HK-2 (cell line): ENCODE results near the gene FOXO6.

Experiments
- DNase-seq: peaks from one replicate; pipeline ENCODE4 v3.0.0-alpha.2; 2018; ENCODE audit not compliant: unreplicated experiment

FOXO6 gene

DNA sequence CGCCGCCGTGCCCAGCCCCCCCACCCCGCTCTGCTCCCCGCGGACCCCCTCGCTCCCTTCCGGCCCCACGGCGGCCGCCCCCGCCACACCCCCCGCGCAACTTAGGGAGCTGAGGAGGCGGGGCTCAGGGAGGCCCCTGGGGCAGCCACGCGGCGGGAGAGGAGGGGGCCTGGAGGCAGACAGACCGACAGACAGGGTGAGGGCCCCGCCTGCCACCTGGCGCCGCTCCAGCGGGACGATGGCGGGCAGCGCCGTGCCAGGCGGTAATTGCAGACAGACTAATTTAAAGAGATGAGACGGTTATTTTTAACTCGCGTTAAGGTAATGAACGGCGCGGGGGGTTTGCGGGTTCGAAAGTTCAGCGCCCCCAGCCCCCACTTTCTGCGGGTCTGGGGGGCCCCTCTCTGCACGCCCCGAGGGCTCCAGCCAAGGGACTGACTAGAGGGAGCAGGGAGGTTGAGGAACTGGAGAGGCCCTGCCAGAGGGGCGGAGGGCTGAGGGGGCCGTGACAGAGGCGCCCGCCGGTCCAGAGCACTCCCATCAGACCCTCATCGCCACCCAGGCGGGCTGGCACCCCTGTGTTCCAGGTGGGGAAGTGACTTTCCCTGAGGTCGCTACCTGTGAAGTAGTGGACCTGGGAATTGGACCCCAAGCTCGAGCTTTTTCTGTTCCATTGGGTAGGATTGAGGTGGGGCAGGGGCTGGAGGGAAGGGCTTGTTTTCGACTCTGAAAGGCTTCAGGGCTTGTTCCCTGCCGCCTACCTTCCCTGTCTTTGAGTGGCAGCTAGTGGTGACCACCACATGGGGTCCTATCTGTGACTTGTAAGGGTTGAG lies 5.4 kb downstream of the FOXO6 start:
- DNase-seq: no peak

DNA sequence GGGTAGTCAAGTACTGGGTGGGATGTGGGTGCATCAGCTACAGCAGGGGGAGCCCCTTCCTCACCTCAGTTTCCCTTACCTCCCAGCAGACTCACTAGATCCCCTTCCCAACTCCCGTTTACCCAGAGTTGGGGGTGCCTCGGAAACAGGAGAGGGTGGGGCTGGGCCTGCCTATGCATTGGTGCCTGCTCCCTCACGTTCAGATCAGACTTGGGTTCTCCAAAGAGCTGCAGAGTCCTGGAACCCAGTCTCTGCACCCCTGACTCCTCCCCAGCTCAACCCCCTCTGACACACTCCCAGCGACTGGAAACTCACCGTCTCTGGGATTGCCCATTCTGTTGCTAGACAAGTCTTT lies 6.0 kb downstream of the FOXO6 start:
- no peak for DNase-seq

DNA sequence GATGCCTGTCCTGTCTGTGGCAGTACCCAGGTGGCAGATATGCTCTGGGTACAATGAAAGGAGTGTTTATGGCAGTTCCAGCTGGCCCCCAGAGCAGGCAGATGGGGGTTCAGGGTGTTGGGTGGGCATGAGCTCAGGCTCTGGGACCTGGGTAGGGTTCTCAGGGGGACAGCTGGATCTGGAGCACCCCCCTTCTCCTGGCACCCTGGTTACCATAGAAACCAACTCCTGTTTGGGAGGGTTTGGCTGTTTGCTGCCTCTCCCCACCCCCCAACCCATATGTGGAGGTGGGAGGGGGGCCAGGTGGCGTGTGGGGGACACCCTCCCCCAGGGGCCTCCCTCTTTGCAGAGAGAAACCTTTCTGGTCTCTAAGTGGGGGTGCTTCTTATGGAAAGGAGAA lies 7.1 kb downstream of the FOXO6 start:
- no peak for DNase-seq

DNA sequence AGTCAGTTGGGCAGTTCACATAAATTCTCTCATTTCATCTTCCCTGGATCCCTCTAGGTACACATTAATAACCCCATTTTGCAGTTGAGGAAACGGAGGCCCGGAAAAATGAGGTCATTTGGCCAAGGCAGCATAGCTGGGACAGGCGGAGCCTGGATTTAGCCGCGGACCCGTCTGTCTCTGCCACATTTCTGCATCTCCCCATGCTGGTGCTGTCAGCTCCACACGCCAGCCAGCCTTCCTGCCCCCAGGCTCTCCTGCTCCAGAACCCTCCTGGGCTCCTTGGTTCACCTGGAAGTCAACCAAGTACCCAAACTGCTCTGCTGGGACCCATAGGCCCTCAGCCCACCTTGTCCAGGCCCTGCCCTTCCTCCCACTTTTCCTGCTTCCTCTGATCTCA lies 7.6 kb downstream of the FOXO6 start:
- DNase-seq: no peak

DNA sequence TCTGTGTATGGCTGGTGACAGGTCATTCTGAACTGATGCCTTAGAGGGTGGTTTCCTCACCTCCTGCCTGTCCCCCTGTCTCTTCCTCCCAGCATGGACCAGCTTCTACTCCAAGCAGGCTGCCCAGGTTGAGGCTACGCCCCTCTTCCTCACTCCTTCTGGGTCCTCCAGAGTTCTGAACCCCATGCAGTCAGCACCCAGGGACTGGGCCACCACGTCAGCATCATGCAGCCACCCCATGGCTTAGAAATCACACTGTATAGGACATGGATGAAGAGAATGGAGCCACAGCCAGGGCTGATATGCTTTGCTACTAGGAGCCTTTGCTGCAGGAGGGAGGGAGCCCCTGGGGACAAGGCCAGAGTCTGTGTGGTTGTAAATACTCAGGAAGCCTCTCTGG lies 8.3 kb downstream of the FOXO6 start:
- DNase-seq: no peak

DNA sequence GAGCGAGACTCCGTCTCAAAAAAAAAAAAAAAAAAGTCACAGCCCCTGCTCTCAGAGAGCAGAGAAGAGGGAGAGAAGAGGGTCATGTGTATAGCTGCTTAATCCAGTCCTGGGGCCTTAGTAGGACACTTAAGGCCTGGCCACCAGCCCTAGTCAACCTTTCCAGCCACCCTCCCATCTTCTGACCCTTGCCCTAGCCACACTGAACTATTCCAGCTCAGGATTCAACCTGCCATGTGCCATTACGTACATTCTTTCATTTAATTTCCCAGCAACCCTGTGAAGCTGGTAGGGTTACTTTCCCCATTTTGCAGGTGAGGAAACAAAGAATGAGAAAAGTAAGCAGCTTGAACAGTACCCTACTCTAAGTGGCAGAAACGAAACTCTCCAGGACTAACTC lies 9.0 kb downstream of the FOXO6 start:
- DNase-seq: no peak

DNA sequence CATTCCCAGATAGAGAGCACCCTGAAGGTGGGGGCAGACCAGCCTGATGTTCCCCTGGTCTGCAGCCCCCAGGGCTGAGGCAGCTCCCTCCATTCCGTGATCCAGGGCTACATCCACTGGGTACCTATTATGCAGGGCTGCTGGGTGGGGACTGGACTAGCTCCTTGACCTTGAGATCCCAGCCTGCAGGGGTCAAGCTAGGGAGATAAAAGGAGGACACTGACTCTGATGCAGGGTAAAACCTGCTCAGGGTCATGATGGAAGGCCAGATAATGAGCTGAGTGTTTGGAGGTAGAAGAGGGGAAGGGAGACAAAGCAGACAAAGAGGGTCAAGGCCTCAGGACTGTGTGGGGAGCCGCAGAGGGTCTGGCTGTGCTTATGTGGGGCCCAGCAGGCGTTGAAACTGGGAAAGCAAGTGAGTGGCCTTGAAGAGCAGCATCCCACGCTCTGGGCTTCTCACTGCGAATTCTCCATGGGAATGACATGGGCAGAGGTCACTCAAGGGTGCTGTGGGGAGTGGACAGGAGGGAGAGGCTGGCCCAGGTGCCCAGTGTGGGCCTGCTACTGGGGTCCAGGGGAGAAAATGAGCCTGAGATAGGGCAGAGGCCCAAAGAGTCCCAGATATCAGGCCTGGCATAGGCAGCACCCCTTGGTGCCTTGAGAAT lies 9.7 kb downstream of the FOXO6 start:
- DNase-seq: no peak

DNA sequence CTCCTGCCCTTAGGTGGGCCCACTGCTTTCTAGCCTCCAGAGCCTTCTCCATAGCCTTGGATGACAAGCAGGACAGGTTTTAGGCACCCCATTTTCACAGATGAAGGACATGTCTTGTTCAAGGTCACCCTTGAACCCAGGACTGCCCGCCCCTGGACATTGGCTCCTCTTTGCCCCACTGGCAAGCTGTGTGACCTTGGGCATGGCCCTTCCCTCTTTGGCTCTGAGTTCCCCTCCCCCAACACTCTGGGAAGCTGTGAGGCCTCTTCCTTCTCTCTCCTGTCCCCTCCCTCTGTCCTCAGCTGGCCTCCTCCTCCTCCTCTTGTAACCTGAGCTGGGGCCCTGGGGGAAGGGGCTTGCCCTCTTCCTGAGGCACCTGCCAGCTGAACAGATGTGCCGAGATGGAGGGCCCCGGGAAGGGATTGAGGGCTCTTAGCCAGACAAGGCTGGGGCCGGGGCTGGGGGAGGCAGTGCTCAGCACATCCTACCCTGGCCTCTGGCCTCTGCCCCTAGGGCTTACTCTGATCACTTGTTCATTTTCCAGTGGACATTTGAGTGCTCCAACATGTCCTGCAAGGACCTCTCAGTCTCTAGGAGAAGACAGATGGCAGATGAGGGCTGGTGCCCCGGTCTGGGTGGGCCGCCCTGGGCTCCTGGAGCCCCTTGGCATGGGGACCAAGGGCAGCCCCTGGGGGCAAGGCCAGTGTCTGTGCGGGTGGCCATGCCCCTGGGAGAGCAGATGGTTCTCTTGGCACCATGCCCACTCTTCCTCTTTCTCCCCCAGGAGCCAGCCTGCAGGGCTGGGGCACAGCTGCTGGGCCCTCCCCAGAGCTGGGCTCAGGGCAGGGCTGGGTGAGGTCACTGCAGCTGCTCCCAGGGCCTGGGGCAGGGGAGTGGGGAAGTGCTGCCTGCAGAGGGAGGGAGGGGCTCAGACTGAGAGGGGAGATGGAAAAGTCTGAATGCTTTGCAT lies 10.7 kb downstream of the FOXO6 start:
- DNase-seq: no peak

DNA sequence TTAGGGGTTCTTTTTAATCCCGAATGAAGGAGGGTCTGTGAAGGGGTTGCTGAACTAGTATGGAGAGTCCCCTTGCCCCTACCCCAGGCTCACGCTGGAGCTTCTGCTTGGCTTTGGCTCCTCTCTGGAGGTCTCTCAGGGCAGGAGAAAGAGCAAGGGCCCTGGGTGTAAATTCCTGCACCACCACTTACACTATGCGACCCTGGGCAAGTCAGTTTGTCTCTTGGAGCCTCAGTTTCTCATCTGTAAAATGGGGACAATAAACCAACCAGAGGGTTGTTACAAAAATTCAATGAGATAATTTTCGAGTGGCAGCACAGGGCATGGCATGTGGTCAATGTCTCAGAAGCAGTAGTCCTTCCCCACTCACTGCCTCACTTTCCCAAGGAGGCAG lies 11.4 kb downstream of the FOXO6 start:
- DNase-seq: no peak

DNA sequence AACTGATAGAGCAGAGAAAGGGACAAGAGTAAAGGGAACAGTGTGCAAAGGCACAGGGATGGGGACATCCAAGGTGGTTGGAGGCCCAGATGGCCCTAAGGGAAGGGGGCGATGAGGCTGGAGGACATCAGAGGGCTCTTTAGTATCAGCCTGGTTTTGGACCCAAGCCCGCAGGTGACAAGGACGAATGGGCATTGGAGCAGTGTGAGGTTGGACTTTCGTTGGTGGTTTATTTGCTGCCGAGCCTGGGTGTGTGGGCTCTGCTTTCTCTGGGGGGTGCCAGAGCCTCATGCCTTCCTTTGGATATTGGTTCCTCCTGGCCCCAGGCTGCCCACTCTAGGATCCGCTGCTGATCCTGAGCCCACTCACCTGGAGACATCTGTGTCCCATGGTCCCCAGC lies 12.1 kb downstream of the FOXO6 start:
- DNase-seq: no peak

DNA sequence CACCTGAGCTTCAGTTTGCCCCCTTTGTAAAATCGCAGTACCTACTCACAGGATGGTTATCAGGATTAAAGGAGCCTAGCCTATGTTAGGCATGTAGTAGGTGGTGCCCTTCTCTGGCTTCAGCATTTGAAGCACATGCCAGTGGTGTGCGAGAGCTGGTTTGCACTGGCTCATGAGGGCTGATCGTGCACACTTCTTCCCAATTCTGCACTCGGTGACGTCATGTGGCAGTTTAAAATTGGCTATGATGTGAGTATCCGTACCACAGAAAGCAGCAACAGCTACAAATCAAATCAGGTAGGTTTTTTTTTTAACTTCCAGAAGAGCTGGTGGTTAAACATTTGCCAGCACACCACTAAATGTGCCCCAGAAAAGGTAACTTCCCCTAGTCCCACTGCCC lies 13.5 kb downstream of the FOXO6 start:
- DNase-seq: no peak

DNA sequence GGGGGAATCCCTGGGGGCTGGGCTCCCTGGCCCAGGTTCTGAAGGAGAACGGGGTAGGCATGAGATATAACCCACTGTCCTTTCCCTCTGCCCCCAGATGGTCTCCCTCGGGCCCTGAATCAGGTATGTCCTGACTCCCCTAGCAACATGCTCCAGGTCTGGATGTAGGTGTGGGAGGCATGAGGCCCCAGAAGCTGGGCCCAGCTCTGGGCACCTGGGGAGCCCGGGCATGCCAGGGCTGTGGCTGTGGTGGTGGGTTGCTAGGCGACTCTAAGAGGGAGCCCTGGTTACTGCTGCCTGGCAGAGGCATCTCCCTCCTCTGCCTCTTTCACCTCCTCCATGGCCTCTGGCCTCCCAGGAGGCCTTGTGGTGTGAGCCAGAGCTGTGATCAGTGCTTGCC lies 16.2 kb downstream of the FOXO6 start:
- no peak for DNase-seq

DNA sequence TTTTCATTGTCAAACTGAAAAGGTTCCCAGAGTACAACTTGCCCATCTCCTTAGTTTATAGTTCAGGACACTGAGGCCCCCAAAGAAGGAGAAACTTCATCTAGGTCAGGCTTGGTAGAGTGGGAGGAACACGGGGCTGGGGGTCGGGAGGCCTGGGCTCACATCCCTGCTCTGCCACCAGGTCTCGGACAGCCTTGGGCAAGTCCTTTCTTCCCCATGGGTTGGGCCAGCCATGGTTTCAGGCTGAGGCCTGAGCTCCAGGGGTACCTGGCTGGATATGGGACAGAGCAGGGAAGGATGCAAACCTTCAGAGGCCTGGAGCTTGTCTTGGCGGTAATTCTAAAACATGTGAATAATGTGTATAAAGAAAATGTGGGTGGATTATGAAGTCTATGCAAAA lies 17.0 kb downstream of the FOXO6 start:
- DNase-seq: no peak

DNA sequence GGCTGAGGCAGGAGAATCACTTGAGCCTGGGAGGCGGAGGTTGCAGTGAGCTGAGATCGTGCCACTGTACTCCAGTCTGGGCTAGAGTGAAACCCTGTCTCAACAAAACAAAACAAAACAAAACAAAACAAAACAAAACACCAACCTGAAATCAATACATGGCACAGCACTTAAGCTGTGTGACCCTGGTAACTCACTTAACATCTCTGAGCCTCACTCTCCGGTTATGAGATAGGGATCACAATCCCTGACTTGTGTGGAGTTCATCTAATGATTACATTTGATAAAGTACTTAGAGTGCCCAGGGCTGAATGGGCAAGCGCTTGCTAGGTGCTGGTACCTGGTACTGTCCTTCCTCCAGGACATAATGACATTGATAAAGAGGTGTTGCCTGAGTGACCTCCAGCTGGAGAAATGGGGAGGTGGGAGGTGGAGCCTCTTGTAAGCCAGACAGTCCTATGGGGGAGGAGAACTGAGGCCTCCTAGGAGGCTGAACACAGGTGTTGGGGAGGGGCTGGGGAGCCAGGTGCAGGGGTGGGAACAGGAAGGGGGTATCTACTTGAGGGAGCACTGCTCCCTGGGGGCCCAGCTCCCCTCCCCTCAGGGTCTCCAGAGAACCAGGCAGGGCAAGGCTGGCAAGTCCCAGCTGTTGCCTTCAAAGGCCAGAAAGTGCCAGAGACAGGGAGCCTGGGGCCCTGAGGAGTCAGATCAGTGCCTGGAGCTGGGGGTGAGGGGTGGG lies 17.9 kb downstream of the FOXO6 start:
- no peak for DNase-seq

DNA sequence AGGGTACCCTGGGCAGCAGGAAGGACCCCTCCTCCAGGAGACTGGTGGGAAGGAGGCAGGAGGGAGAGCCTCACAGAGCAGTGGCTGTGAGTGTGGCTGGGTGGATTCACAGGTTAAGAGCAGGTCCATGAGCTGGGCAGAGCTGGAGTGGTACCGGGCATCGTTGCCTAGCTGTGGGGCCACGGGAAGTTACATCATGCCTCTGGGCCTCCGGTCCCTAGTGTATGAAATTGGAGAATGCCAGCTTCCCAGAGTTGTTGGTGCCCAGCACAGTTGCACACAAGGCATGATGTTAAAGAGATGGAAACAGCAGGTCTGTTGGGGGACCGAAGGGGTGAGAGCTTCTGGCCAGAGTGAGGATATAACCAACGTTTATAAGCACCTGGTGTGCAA lies 18.5 kb downstream of the FOXO6 start:
- no peak for DNase-seq

DNA sequence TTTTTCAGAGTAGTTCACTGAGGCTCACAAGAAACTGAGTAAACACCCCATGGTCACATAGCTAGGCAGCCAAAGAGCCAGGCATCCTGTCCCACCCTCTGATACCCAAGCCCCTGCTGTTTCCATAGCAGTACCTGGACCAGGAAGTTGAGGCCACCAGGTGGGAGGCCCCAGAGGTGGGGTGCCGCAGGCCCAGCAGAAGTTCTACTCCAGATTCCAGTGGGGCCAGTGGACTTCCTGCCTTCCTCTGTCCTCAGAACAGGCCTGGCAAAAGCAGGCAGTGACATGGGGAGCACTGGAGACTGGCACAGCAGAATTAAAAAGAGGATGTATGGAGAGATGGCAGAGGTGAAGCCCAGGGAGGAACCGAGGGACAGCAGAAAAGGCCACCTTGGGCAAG lies 19.0 kb downstream of the FOXO6 start:
- no peak for DNase-seq

DNA sequence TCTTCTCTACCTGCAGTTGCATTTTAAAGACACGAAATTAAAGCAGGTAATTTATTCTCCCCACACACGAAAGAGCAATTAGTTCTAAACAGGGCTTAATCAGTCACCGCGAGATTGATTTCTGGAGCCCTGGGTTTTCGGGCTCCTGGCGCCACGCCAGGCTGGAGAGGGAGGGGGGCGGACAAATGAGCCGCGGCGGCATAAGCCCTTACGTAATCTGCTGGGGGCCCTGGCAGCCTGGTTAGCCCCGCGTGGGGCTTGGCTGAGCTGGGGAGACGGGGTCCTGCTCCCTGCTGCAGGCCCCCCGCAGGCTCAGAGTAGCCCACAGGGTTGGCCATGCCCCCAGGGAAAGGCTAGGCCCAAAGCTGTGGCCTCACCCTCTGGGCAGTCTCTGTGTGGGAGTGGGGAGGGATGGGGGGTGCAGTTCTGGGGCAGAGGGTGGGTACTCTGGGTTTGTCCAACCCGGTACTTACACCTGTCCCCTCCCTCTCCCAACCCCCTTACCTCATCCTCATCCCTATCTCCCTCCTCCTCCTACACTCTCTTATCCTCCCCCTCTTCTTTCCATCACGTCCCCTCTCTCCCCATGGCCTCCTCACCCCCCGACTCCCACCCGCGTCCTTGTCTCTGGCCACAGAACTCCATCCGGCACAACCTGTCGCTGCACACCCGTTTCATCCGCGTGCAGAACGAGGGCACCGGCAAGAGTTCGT lies 19.9 kb downstream of the FOXO6 start:
- peak; percentile 41 for DNase-seq

DNA sequence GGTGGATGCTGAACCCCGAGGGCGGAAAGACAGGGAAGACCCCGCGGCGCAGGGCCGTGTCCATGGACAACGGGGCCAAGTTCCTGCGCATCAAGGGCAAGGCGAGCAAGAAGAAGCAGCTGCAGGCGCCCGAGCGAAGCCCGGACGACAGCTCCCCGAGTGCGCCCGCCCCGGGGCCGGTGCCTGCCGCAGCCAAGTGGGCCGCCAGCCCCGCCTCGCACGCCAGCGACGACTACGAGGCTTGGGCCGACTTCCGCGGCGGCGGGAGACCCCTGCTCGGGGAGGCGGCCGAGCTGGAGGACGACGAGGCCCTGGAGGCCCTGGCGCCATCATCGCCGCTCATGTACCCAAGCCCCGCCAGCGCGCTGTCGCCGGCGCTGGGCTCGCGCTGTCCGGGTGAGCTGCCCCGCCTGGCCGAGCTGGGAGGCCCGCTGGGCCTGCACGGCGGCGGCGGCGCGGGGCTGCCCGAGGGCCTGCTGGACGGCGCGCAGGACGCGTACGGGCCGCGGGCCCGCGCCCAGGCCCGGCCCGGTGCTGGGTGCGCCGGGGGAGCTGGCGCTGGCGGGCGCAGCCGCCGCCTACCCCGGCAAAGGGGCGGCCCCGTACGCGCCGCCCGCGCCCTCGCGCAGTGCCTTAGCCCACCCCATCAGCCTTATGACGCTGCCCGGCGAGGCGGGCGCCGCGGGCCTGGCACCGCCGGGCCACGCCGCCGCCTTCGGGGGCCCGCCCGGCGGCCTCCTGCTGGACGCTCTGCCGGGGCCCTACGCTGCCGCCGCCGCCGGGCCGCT lies 20.7 kb downstream of the FOXO6 start:
- DNase-seq: peak; percentile 67

DNA sequence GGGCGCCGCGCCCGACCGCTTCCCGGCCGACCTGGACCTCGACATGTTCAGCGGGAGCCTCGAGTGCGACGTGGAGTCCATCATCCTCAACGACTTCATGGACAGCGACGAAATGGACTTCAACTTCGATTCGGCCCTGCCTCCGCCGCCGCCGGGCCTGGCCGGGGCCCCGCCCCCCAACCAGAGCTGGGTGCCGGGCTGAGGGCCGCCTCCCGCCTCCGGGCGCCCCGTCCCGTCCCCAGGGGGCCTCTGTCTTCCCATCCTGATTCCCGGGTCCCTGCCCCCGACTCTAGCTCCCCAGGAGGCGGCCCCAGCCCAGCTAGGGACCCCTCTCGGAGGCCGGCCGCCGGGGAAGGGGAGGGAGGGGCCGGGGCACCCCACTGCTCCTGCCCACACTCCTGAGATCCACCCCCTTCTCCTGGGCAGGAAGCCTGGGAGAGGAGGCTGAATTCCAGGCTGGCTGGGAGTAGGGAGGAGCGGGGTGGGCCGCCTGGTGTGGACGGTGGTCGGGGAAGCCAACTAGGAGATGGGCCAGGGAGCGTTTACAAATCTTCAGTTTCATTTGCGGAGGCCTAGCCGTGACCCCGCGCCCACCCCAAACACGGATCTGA lies 21.4 kb downstream of the FOXO6 start:
- peak; percentile 74 for DNase-seq
